MM.1S (cell line): ENCODE results near the gene GULP1.

Experiments
- DNase-seq: peaks from one replicate; pipeline ENCODE4 v3.0.0-alpha.2; 2015
- H2AFZ ChIP-seq: fragments of 300-600 bp; sonication (generic); 2 replicates; pipeline ENCODE4 v1.6.0; 2016; ENCODE audit warnings: antibody characterized with exemption, low read length
- H3F3A ChIP-seq: fragments of 300-600 bp; sonication (generic); 2 replicates; pipeline ENCODE4 v1.6.1; 2016; ENCODE audit warnings: mild to moderate bottlenecking, antibody characterized with exemption, low read length, moderate library complexity, mixed read lengths; ENCODE audit not compliant: insufficient read depth
- H3K27ac ChIP-seq: fragments of 300-600 bp; sonication (generic); 2 replicates; pipeline ENCODE4 v1.5.1; 2016; ENCODE audit warnings: mild to moderate bottlenecking, low read length
- H3K27me3 ChIP-seq: fragments of 300-600 bp; sonication (generic); replicated peaks from 2 replicates; pipeline ENCODE4 v1.6.0; 2016; ENCODE audit warnings: low read length; ENCODE audit not compliant: insufficient read depth
- H3K36me3 ChIP-seq: fragments of 300-600 bp; sonication (generic); replicated peaks from 2 replicates; pipeline ENCODE4 v1.6.1; 2016; ENCODE audit warnings: mild to moderate bottlenecking, low read length, mixed read lengths; ENCODE audit not compliant: insufficient read depth
- H3K4me1 ChIP-seq: fragments of 300-600 bp; sonication (generic); 2 replicates; pipeline ENCODE4 v1.6.1; 2016; ENCODE audit warnings: low read length, mixed read lengths
- H3K4me2 ChIP-seq: fragments of 300-600 bp; sonication (generic); 2 replicates; pipeline ENCODE4 v1.6.0; 2016; ENCODE audit warnings: low read depth, low read length
- H3K4me3 ChIP-seq: fragments of 300-600 bp; sonication (generic); 2 replicates; pipeline ENCODE4 v1.5.1; 2016; ENCODE audit warnings: low read length, mixed read lengths
- H3K79me2 ChIP-seq: fragments of 300-600 bp; sonication (generic); 2 replicates; pipeline ENCODE4 v1.6.1; 2016; ENCODE audit warnings: mixed run types, low read length, mixed read lengths
- H3K9ac ChIP-seq: fragments of 300-600 bp; sonication (generic); 2 replicates; pipeline ENCODE4 v1.6.1; 2016; ENCODE audit warnings: low read length, mixed read lengths
- H3K9me2 ChIP-seq: fragments of 300-600 bp; sonication (generic); replicated peaks from 2 replicates; pipeline ENCODE4 v1.6.1; 2016; ENCODE audit warnings: mild to moderate bottlenecking, low read length, mixed read lengths; ENCODE audit not compliant: insufficient read depth
- H3K9me3 ChIP-seq: fragments of 300-600 bp; sonication (generic); replicated peaks from 2 replicates; pipeline ENCODE4 v1.6.1; 2016; ENCODE audit warnings: mild to moderate bottlenecking, low read length, mixed read lengths; ENCODE audit not compliant: insufficient read depth
- H4K20me1 ChIP-seq: fragments of 300-600 bp; sonication (generic); 2 replicates; pipeline ENCODE4 v1.6.1; 2016; ENCODE audit warnings: mild to moderate bottlenecking, low read length, moderate library complexity, mixed read lengths; ENCODE audit not compliant: insufficient read depth
- EZH2 ChIP-seq: fragments of 300-600 bp; sonication (generic); optimal IDR thresholded peaks from 2 replicates; pipeline ENCODE3; 2017; ENCODE audit warnings: low read depth, mild to moderate bottlenecking, antibody characterized with exemption, low read length, mixed read lengths
- EZH2phosphoT487 ChIP-seq: fragments of 300-600 bp; sonication (generic); IDR thresholded peaks from 2 replicates; pipeline ENCODE4 v1.6.1; 2018; ENCODE audit warnings: antibody characterized with exemption, low read length
- TF ChIP-seq, protein P1 (sequence below): fragments of 300-600 bp; sonication (generic); IDR thresholded peaks from 2 replicates; pipeline ENCODE4 v1.5.1; 2016; ENCODE audit warnings: antibody characterized with exemption, low read length, mixed read lengths

The GULP1 gene

DNA sequence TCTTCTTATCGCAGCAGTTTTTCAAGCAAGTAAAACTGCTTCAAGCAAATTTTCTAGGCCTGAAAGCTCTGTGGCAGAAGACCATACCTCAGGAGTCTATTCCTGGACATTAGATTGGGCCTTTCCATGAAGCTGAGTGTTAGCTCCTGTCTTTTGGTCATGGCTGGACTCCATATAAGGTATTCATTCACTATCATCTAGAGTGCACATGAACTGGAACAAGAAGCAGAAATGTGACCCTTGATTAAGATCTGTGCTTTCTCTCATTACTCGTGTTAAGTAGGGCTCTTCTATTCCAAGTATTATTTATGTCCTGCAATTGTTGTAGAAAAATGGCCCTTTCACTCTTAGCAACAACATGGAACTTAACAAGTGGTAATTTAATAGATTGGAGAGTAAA is 5.9 kb upstream of the GULP1 start:
- Histone ChIP-seq H4K20me1 (no peaks in the 10 kb centered on the region), H3K4me3 (no peak overlapping the region), H3K4me2 (no peak overlapping the region), H3K9me2 (no peaks in the 10 kb centered on the region), H2AFZ (no peak overlapping the region), H3F3A (no peaks in the 10 kb centered on the region), H3K27me3 (no peaks in the 10 kb centered on the region), H3K79me2 (no peaks in the 10 kb centered on the region), H3K4me1 (no peaks in the 10 kb centered on the region), H3K27ac (no peak overlapping the region), H3K9me3 (no peaks in the 10 kb centered on the region), H3K36me3 (no peaks in the 10 kb centered on the region), H3K9ac (no peak overlapping the region)
- DNase-seq: no peak
- TF ChIP-seq EZH2phosphoT487 (no peak), EZH2 (no peak)
- TF ChIP-seq, protein P1, sequence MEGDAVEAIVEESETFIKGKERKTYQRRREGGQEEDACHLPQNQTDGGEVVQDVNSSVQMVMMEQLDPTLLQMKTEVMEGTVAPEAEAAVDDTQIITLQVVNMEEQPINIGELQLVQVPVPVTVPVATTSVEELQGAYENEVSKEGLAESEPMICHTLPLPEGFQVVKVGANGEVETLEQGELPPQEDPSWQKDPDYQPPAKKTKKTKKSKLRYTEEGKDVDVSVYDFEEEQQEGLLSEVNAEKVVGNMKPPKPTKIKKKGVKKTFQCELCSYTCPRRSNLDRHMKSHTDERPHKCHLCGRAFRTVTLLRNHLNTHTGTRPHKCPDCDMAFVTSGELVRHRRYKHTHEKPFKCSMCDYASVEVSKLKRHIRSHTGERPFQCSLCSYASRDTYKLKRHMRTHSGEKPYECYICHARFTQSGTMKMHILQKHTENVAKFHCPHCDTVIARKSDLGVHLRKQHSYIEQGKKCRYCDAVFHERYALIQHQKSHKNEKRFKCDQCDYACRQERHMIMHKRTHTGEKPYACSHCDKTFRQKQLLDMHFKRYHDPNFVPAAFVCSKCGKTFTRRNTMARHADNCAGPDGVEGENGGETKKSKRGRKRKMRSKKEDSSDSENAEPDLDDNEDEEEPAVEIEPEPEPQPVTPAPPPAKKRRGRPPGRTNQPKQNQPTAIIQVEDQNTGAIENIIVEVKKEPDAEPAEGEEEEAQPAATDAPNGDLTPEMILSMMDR: no peak

DNA sequence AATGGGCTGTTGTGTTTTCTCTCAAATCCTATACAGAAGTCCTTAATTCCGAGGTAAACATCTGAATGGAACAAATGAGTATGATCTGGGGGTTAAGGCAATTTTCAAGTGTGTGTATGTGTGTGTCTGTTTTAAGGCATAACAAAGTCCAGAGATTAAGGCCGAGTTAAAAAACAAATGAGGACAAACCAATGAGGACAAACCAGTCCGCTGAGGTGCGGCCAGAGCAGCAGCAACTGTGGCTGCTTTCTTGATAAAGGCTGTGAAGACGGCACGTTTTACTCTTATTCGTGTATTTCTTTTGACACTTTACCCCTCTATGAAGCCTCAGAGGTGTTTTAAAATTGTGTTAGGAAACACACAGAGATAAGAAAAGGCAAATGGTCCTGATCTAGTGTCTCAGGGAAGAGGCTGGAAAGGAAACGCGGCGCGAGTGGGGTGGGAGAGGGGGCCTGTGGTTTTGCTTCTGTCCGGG is 495 bp upstream of the GULP1 start:
- no peaks in the 10 kb centered on the region for H3K27me3 ChIP-seq
- H3K4me1 ChIP-seq: no peaks in the 10 kb centered on the region
- no peak for DNase-seq
- H2AFZ ChIP-seq: peak overlapping the region; percentile 90
- no peaks in the 10 kb centered on the region for H3F3A ChIP-seq
- no peaks in the 10 kb centered on the region for H3K36me3 ChIP-seq
- no peaks in the 10 kb centered on the region for H3K9me3 ChIP-seq
- no peaks in the 10 kb centered on the region for H3K9me2 ChIP-seq
- H4K20me1 ChIP-seq: no peaks in the 10 kb centered on the region
- H3K4me2 ChIP-seq: peak overlapping the region; percentile 88
- no peak overlapping the region for H3K27ac ChIP-seq
- no peaks in the 10 kb centered on the region for H3K79me2 ChIP-seq
- H3K4me3 ChIP-seq: peak overlapping the region; percentile 75
- peak overlapping the region; percentile 32; the same call in 1 of the 2 replicates for H3K9ac ChIP-seq
- TF ChIP-seq, protein P1: no peak
- no peak for TF ChIP-seq EZH2
- no peak for TF ChIP-seq EZH2phosphoT487

DNA sequence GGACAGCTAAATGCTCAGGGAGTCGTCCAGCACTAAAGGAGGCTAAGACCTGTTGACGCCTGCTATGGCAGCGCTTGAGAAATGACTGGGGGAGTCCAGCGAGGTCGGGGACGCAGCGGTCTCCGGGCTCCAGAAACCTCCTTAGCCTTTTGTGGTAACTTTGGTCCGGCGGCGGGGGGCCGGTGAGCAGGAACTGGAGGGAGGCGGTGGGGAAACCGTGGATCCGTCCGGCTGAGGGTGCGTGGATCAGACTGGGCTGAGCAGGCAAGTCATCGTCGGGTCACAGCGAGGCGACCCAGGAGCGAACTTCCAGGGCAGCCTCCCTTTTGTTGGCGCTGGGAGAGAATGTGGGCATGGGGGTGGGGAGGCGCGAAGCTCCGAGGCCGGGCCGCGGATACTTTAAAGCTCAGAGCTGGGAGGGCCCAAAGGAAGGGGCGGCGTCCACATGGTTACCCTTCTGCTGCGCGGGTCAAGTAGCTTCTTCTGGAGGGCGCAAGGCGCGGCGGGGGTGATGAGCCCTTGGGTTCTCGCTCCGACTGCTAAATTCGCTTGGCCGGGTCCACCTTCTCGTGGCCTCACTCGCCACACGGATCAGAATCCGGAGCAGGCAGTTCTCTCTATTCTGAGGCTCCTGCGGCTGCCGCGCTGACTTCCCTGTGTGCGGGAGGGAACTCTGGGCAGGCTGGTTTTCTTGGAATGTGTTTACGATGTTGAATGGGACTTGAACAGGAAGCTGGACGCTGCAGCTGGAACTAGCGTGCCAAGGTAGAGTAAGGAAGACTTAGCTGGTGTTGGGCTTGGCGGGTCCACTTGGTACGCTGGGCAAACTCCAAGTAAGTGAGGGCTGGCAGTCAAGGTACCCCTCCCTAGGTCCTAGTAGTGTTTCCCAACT is 920 bp downstream of the GULP1 start:
- Histone ChIP-seq H3K9ac (no peak overlapping the region), H2AFZ (0 out of 2 replicates have a peak overlapping the region, but pooled peaks have one; percentile 90)
- DNase-seq: no peak

More for the DNA sequence above, 920 bp downstream of the GULP1 start:
- no peaks in the 10 kb centered on the region for H3K79me2 ChIP-seq
- H3F3A ChIP-seq: no peaks in the 10 kb centered on the region
- H3K9me3 ChIP-seq: no peaks in the 10 kb centered on the region
- H3K4me2 ChIP-seq: peak overlapping the region; percentile 88; the same call in 1 of the 2 replicates
- H3K9me2 ChIP-seq: no peaks in the 10 kb centered on the region
- no peaks in the 10 kb centered on the region for H4K20me1 ChIP-seq
- no peaks in the 10 kb centered on the region for H3K4me1 ChIP-seq
- H3K27me3 ChIP-seq: no peaks in the 10 kb centered on the region
- TF ChIP-seq EZH2phosphoT487 (no peak), EZH2 (no peak)
- TF ChIP-seq, protein P1: no peak
- no peaks in the 10 kb centered on the region for H3K36me3 ChIP-seq
- no peak overlapping the region for H3K27ac ChIP-seq
- H3K4me3 ChIP-seq: peak overlapping the region; percentile 75
